Transverse colon (tissue), 4 donors: Measurements from ENCODE around the gene GRID2IP.

ENCODE experiments used
- CTCF ChIP-seq, 5 experiments: fragments of 200-600 bp in 3 of 5; fragments of 450-650 bp in 2 of 5; sonication (generic) in 3 of 5; IDR thresholded peaks; 1 replicate in 2 of 5; 2 replicates in 3 of 5; pipeline ENCODE4 v1.5.1; 2016 to 2017; ENCODE audit warnings: antibody characterized with exemption in 5 of 5, inconsistent platforms in 3 of 5, mild to moderate bottlenecking in 2 of 5, moderate library complexity in 1 of 5
- POLR2A ChIP-seq: fragments of 450-650 bp; IDR thresholded peaks from one replicate; pipeline ENCODE4 v1.6.1; 2016; ENCODE audit warnings: antibody characterized with exemption, mild to moderate bottlenecking, moderate library complexity
- POLR2AphosphoS5 ChIP-seq, 3 donors: sonication (generic); formaldehyde crosslinking; IDR thresholded peaks; one replicate each; pipeline ENCODE4 v1.6.1; 2016; ENCODE audit warnings: antibody characterized with exemption in 3 of 3

DNA sequence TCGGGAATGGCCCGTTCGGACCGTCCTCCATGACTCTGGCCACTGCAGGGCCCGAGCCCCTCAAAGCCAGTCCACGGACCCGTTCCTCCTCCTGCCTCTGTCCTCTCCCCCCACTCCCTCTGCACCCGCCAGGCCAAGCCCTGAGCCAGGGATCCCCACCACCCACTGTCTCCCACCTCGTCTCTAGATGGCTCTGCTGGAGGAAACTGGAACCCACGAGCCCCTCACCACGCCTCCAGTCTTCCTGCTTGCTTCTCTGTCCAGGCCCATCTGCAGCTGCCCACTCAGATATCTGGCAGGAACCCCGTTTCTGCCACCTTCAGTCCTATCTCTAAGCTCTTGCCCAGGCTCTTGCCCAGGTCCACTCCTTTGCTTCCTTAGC, 24.3 kb downstream of the GRID2IP start:
- TF ChIP-seq POLR2A = no peak
- no peak for TF ChIP-seq CTCF (IDR thresholded peaks at IDR 0.05)
- TF ChIP-seq POLR2AphosphoS5 (IDR thresholded peaks at IDR 0.05) = no peak
